Raji (cell line): ENCODE results near the gene CASKIN1.

Experiments
- POLR2A ChIP-seq: IDR thresholded peaks from 2 replicates; pipeline ENCODE4 v1.6.1; 2011; ENCODE audit warnings: low read depth, low read length, control low read depth; ENCODE audit not compliant: insufficient read depth

Gene CASKIN1

DNA sequence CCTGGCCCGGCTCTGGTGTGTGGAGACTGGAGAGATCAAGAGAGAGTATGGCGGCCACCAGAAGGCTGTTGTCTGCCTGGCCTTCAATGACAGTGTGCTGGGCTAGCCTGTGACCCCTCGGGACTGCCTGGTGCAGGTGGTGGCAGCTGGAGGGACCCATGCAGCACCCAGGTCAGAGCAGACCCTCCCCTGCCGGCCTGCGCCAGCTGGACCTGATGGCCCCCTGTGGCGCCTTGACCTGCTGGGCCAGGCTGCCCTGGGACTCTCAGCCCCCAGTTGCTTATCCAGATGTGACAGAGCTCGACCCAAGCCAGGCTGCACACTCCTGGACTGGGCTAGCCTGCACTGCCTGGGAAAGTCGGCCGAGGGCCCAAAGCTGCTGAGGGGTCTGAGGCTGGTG is 12.4 kb upstream of the CASKIN1 start:
- no peak for TF ChIP-seq POLR2A

DNA sequence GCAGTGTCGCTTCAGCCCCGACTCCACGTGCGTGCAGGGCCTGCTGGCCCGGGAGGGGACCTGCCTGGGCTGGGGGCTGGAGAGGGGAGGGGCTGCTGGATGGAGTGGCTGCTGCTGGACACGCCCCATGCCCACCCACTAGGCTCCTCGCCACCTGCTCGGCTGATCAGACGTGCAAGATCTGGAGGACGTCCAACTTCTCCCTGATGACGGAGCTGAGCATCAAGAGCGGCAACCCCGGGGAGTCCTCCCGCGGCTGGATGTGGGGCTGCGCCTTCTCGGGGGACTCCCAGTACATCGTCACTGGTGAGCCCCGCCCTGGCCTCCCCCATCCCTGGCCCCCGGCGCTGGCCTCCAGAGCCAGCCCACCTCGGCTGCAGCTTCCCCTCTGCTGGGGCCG is 11.9 kb upstream of the CASKIN1 start:
- no peak for TF ChIP-seq POLR2A

DNA sequence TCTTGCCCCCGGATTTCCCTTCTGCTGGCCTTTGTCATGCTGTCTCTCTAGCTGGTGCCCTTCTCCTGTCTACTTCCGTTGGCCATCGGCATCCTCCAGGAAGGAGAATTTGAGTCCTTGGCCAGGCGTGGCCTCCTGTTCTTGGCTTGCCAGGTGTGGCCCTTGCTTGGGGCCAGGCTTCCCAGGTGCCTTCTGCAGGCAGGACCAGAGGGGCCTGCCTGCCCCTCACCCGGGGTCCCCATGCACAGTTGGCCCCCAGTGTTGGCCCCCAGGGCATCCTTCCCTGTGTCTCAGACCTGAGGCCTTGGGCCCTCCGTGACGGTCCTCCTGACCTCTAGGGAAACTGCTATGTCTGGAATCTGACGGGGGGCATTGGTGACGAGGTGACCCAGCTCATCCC is 11.5 kb upstream of the CASKIN1 start:
- no peak for TF ChIP-seq POLR2A

DNA sequence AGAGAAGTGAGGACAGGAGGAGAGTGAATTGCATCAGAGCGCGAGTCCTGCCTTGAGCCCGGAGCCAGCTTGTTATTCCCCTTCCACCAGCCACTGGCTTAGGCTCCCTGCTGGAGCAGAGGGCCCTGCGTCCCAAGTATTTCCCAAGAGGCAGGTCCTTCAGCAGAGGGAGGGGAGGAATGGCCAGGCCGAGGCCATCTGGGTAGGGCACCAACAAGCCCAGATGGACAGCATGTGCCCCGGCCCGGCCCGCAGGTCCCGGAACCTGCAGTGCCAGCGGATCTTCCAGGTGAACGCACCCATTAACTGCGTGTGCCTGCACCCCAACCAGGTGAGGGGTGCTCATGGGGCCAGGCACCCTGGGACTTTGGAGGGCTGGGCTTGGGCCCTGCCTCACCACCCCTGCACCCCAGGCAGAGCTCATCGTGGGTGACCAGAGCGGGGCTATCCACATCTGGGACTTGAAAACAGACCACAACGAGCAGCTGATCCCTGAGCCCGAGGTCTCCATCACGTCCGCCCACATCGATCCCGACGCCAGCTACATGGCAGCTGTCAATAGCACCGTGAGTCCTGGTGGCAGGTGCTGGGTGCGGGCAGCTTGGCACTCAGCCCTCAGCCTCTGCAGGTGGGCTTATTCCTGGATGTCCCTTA is 10.5 kb upstream of the CASKIN1 start:
- no peak for TF ChIP-seq POLR2A

DNA sequence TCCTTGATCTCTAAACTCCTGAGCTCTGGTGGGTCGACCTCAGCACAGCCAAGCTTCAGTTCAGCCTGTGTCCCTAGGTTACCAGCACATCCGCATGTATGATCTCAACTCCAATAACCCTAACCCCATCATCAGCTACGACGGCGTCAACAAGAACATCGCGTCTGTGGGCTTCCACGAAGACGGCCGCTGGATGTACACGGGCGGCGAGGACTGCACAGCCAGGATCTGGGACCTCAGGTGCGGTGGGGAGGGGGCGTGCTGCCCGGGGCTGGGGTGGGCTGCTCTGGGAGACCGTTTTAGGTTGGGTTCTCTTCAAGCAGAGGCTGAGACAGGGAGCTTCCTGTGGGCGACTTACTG is 10.0 kb upstream of the CASKIN1 start:
- no peak for TF ChIP-seq POLR2A

DNA sequence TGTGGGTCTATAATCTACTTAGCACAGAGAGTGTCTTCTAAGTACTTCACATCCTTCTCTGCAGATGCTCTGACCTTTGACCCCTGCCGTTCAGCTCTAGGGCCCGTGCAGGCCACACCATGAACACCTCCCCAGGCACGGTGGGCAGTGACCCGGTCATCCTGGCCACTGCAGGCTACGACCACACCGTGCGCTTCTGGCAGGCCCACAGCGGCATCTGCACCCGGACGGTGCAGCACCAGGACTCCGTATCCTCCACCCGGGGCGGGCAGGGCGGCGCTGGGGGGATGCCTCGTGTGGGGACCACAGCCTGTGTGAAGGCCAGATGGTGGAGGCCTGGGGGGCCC is 9.5 kb upstream of the CASKIN1 start:
- no peak for TF ChIP-seq POLR2A

DNA sequence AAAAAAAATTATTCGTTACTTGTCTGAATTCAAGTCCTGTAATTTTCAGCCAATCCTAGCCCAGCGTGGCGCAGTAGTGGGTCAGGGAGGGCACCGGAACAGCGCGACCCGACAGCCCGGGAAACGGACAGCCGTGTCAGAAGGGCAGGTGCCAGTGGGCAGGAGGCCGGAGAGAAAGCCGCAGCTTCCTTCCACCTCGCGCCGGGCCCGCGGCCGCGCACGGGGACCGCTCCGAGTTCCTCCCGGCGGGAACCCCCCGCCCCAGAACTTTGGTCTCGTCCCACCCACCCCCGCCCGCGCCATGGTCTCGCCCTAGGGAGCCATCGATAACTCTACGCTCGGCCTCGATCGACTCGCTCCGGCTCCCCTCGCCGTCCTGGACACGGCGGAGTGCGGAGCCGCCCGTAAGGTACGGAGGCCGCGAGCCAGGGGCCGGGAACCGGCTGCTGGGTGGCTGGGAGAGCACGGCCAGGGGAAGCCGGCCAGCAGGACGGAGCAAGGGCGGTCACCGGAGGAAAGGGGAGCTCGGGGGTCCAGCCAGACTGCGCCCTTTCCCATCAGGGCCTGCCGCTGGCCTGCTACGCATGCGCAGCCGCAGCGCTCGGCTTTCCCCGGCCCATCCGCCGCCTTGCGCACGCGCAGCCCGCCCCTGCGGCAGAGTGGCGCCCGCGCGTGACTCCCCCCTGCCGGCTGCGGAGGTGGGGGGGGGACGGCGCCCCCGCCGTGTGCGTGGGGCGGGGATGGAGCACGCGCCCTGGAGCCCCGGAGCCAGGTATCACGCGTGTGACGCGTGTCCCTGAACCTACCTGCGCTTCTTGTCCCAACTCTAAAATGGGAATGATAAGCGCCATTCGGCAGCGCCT is 8.9 kb upstream of the CASKIN1 start, which contains the start of gene MLST8:
Gene MLST8, plus strand, starts transcription at position 351 of the 863 bp plus-strand sequence. CDS start 632 bp downstream, outside the sequence.
- TF ChIP-seq POLR2A = peak; percentile 88

DNA sequence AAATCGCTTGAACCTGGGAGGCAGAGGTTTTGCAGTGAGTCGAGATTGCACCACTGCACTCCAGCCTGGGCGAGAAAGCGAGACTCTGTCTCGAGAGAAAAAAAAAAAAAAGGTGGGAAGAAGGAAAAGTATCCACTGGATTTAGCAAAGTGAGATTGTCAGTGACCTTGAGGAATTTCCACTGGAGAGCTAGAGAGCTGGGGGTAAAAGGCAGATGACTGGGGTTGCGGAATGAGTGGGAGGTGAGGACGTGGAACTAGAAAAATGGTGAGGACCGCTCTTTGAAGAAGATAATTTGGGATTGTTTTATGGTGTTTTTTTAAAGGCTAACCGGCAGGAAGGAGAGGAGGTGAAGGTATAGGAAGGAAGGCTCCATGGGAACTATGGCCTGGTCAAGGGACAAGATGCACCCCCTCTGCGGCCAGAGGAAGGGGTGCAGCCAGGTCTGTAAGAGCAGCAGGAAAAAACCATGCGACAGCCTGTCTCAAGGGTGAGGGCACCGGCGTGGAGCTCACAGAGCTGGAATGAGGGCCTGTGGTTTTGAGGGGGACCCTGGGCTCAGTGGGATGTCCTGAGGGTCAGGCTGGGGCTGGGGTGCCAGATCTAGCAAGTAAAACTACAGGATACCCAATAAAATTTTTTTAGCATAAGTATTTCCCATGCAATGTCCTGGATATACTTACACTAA is 8.2 kb upstream of the CASKIN1 start:
- no peak for TF ChIP-seq POLR2A

DNA sequence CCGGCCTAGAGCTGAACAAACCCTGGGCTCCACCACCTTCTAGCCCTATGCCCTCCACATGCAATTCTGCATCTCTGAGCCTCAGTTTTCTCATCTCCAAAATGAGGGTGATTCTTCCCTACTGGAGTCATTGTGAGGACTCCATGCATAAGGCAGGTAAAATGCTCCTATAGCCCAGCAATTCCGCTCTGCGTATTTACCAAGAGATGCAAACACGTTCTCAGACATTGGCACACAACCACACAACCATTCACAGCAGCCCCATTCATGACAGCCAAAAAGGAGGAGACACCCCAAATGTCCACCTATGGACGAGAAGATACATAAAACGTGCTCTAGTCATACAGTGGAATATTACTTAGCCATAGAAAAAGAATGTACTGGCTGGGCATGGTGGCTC is 3.9 kb upstream of the CASKIN1 start:
- no peak for TF ChIP-seq POLR2A

DNA sequence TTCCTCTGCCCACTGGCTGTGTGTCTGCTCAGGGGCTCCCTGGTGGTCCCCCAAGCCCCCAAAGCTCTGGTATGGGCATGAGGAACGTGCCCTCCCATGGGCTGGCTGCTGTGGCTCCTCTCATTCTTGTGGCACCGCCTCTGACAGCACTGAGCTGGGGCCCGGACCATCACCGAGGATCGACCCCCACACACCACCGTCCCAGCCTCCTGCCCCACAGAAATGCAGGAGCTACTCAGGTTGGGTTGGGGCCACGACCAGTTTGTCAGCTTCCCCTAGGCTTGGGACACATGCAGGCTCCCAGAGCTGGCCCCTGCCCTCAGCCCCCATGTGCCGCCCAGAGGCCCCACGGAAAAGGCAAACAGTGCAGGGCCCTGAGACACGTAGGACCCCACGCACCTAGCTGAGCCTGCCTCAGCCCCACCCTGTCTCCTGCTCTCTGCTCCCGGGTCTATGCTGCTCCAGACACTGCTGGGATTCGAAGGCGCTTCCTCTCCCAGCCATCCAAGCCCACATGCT is 3.3 kb upstream of the CASKIN1 start:
- TF ChIP-seq POLR2A = no peak

DNA sequence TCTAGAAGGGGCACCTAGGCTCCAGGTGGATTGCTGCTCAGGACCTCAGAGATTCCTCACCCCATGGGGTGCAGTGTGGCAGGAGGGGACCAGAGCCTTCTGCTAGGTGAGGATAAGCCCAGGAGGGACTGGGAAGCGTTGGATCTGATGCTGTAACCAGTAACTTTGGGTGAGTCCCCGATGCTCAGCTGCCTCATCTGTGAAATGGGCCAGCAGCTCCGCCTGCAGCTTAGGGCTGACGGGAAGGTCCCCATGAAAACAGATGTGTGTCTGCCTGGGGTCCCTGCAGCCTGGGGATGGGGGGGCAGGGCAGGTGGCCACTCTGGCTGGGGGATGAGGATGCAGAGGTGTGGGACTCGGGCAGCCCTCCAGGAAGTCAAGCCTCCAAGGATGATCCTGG is 2.7 kb upstream of the CASKIN1 start:
- TF ChIP-seq POLR2A = no peak

DNA sequence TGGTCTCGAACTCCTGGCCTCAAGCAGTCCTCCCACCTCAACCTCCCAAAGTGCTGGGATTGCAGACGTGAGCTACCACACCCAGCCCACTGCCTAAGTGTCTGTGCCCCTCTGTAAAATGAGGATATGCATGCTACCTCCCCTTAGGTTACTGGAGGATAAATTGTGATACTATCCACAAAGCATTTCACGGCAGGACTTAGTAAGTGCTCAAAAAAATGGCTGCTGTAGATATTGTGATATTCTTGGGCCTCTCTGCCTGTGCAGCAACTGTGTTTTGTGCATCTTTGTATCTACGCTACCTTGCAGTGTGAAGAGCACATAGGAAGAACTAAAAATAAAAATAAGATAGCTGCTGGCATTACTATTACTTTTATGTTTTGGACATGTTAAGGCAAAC is 1.9 kb upstream of the CASKIN1 start:
- TF ChIP-seq POLR2A = no peak

DNA sequence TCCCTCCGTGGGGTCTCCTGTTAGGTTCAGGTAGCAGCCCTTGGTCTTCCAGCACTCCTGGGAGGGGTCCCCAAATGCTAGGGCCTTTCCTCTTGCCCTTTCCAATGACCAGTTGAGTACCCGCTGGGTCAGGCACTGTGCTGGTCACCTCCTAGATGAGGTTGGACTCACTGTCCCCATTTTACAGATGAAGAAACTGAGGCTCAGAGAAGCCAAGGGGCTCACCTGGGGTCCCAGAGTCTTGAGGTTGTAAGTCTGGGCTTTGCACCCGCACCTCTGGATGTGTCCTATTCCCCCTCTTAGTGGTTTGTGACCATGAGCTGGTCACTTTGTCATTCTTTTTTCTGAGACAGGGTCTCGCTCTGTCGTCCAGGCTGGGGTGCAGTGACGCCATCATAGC is 1.4 kb upstream of the CASKIN1 start:
- TF ChIP-seq POLR2A = no peak

DNA sequence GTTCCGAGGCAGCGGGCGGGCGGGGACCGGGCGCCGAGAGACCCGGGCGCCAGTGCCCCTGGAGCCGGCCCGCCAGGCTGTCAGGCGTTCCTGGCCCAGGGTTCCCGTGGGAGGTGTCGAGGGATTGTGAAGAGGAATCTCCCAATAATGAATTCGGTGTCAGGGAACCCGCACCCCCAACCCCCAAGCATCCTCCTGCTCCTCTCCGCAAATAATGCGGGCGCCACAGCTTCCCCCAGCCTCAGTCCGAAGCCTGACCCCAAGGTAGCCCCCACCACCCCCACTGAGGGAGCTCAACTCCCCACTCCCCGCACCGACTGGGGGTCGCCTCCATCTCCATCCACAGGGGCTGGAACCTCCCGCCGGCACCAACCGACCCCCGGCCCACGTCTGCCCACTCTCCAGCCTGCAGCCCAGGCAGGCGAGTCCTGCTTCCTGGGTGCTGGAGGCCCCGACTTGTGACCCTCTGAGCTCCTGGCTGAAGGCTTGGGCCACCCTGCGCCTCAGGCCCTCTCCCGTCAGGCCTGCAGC is 641 bp upstream of the CASKIN1 start:
- TF ChIP-seq POLR2A = no peak

DNA sequence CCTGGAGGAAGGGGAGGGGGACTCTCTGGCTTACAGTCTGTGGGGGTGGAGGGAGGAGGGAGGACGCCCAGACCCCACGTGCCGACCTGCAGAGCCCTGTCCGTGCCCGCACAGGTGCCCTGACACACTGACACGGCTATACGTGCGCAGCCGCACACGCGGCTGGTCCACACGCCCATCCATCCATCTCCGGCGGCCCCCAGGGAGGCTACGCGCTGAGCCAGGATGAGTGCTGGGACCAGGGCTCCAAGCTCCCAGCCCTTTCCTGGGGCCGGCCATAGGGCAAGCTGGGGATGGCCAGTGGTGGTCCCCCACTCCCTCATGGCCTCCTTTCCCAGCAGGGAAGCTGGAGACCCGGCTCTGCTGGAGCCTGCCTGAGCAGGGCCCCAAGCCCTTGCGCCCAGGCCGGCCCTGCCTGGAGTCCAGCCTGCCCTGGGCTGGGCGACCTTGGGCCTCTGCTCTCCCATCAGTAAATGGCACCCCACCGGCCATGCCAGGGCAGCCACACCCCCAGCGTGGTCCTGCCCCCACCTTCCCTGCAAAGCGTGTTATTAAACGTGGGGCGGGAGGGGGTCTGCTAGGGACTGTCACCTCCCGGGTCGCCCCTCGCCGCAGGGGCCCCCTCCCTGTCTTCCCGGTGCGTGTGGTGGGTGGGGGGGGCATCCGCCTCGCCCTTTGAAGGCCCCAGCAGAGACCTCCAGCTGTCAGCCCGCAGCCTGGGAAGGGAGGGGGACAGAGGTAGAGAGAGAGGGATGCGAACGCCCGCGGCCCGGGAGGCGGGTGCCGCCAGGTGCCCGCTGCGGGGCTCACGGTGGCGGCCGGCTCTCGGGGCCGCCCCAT is 863 bp downstream of the CASKIN1 start:
- no peak for TF ChIP-seq POLR2A
